WI38 (cell line): ENCODE measurements around the gene STEAP2.

Experiments
- H3K4me3 ChIP-seq: 2 replicates; pipeline ENCODE4 v1.5.1; 2011; ENCODE audit warnings: low read depth, mild to moderate bottlenecking, control low read depth, low read length
- CTCF ChIP-seq: IDR thresholded peaks from 2 replicates; pipeline ENCODE4 v1.5.1; 2012; ENCODE audit warnings: low read depth, mild to moderate bottlenecking, control low read depth, low read length

STEAP2 gene

GRCh38 chr7:90242369-90243168 is 31.0 kb downstream of the STEAP2 start:
- H3K4me3 ChIP-seq, result no peak overlapping the region
- TF ChIP-seq CTCF, result no peak

- no peak overlapping the region for H3K4me3 ChIP-seq
- TF ChIP-seq CTCF, result no peak
Observed at GRCh38 chr7:90243556-90243955, 32.0 kb downstream of the STEAP2 start.

- H3K4me3 ChIP-seq, result peak overlapping the region; percentile 86
- no peak for TF ChIP-seq CTCF
Observed at GRCh38 chr7:90244565-90244908, 33.0 kb downstream of the STEAP2 start.

GRCh38 chr7:90244909-90245851 is 33.6 kb downstream of the STEAP2 start, which contains the start of gene CFAP69:
Gene CFAP69 (plus strand): TSS chr7:90245174. CDS start chr7:90245425, 251 bp downstream.
- TF ChIP-seq CTCF, result no peak
- H3K4me3 ChIP-seq, result peak within 1 kb of the TSS; percentile 86

GRCh38 chr7:90246171-90246570 is 34.6 kb downstream of the STEAP2 start:
- no peak for TF ChIP-seq CTCF
- H3K4me3 ChIP-seq, result no peak overlapping the region

GRCh38 chr7:90248706-90249105 is 37.2 kb downstream of the STEAP2 start:
- H3K4me3 ChIP-seq, result no peak overlapping the region
- no peak for TF ChIP-seq CTCF
